ENCODE results near the gene C1orf141.
A peak's percentile ranks its signal among the peaks of the same experiment; 100 is the strongest.

The C1orf141 gene

GRCh38 chr1:67053785-67054772, 80.7 kb downstream of the C1orf141 start, which contains the start of gene SLC35D1:
TSS of gene SLC35D1 (minus strand) at chr1:67054148. CDS start at chr1:67054013, 135 bp downstream.
- Histone ChIP-seq H3K27me3 (replicated peaks; ENCODE audit: insufficient read depth, low read length) (no peaks in the 10 kb centered on the region), H3K36me3 (replicated peaks; ENCODE audit: insufficient read depth, low read length) (peaks cover 5% of the 10 kb centered on the region; the same call in 1 of the 2 replicates), H3K4me2 (ENCODE audit: low read depth, low read length) (peak within 1 kb of the TSS; percentile 91), H3K4me3 (ENCODE audit: low read length) (peak within 1 kb of the TSS; percentile 91), H3K27ac (ENCODE audit: low read length) (peak within 1 kb of the TSS; percentile 87), H3K4me1 (ENCODE audit: low read length) (peaks cover 13% of the 10 kb centered on the region), H2AFZ (ENCODE audit: low read length) (peak within 1 kb of the TSS; percentile 91), H3K9me3 (replicated peaks; ENCODE audit: insufficient read depth, low read length) (no peaks in the 10 kb centered on the region), H3K9ac (ENCODE audit: low read length) (peak within 1 kb of the TSS; percentile 84), H3F3A (ENCODE audit: insufficient read depth, low read length) (peaks cover 20% of the 10 kb centered on the region; the same call in 1 of the 2 replicates), H4K20me1 (ENCODE audit: insufficient read depth, low read length) (no peaks in the 10 kb centered on the region), H3K9me2 (replicated peaks; ENCODE audit: insufficient read depth, low read length) (no peaks in the 10 kb centered on the region), H3K79me2 (ENCODE audit: low read length) (peaks cover 39% of the 10 kb centered on the region)
- peak; percentile 84 for DNase-seq
- TF ChIP-seq EZH2phosphoT487 (IDR thresholded peaks at IDR 0.05; ENCODE audit: low read length) = no peak
- TF ChIP-seq EZH2 (optimal IDR thresholded peaks at IDR 0.05; ENCODE audit: low read depth, low read length) = no peak
- no peak for TF ChIP-seq CTCF (IDR thresholded peaks at IDR 0.05; ENCODE audit: low read length)

- Histone ChIP-seq H3K9me3 (replicated peaks; ENCODE audit: insufficient read depth, low read length) (no peaks in the 10 kb centered on the region), H3K4me1 (ENCODE audit: low read length) (peaks cover 13% of the 10 kb centered on the region), H3K9me2 (replicated peaks; ENCODE audit: insufficient read depth, low read length) (no peaks in the 10 kb centered on the region), H3K4me2 (ENCODE audit: low read depth, low read length) (peak overlapping the region; percentile 91), H3K27ac (ENCODE audit: low read length) (peak overlapping the region; percentile 87), H3K79me2 (ENCODE audit: low read length) (peaks cover 39% of the 10 kb centered on the region), H3K4me3 (ENCODE audit: low read length) (peak overlapping the region; percentile 91), H4K20me1 (ENCODE audit: insufficient read depth, low read length) (no peaks in the 10 kb centered on the region), H3F3A (ENCODE audit: insufficient read depth, low read length) (peaks cover 20% of the 10 kb centered on the region; the same call in 1 of the 2 replicates), H3K36me3 (replicated peaks; ENCODE audit: insufficient read depth, low read length) (peaks cover 5% of the 10 kb centered on the region; the same call in 1 of the 2 replicates), H3K27me3 (replicated peaks; ENCODE audit: insufficient read depth, low read length) (no peaks in the 10 kb centered on the region), H3K9ac (ENCODE audit: low read length) (peak overlapping the region; percentile 84), H2AFZ (ENCODE audit: low read length) (peak overlapping the region; percentile 91)
- peak; percentile 44 for DNase-seq
- no peak for TF ChIP-seq CTCF (IDR thresholded peaks at IDR 0.05; ENCODE audit: low read length)
- TF ChIP-seq EZH2 (optimal IDR thresholded peaks at IDR 0.05; ENCODE audit: low read depth, low read length) = no peak
- no peak for TF ChIP-seq EZH2phosphoT487 (IDR thresholded peaks at IDR 0.05; ENCODE audit: low read length)
Measured at GRCh38 chr1:67053535-67053784, 81.3 kb downstream of the C1orf141 start.

GRCh38 chr1:67052741-67053534, 81.8 kb downstream of the C1orf141 start:
- Histone ChIP-seq H3K9me3 (replicated peaks; ENCODE audit: insufficient read depth, low read length) (no peaks in the 10 kb centered on the region), H3K27ac (ENCODE audit: low read length) (peak overlapping the region; percentile 87; the same call in 1 of the 2 replicates), H4K20me1 (ENCODE audit: insufficient read depth, low read length) (no peaks in the 10 kb centered on the region), H3F3A (ENCODE audit: insufficient read depth, low read length) (peaks cover 20% of the 10 kb centered on the region; the same call in 1 of the 2 replicates), H3K79me2 (ENCODE audit: low read length) (peaks cover 39% of the 10 kb centered on the region), H3K4me2 (ENCODE audit: low read depth, low read length) (peak overlapping the region; percentile 82), H3K36me3 (replicated peaks; ENCODE audit: insufficient read depth, low read length) (peaks cover 5% of the 10 kb centered on the region; the same call in 1 of the 2 replicates), H3K9ac (ENCODE audit: low read length) (peak overlapping the region; percentile 84), H3K4me1 (ENCODE audit: low read length) (peaks cover 13% of the 10 kb centered on the region), H3K9me2 (replicated peaks; ENCODE audit: insufficient read depth, low read length) (no peaks in the 10 kb centered on the region), H3K4me3 (ENCODE audit: low read length) (peak overlapping the region; percentile 91), H2AFZ (ENCODE audit: low read length) (peak overlapping the region; percentile 64), H3K27me3 (replicated peaks; ENCODE audit: insufficient read depth, low read length) (no peaks in the 10 kb centered on the region)
- DNase-seq = peak; percentile 44
- no peak for TF ChIP-seq CTCF (IDR thresholded peaks at IDR 0.05; ENCODE audit: low read length)
- no peak for TF ChIP-seq EZH2phosphoT487 (IDR thresholded peaks at IDR 0.05; ENCODE audit: low read length)
- no peak for TF ChIP-seq EZH2 (optimal IDR thresholded peaks at IDR 0.05; ENCODE audit: low read depth, low read length)
